Sigmoid colon (tissue), 4 donors: ENCODE measurements around the gene ACY1.

Experiments
- CTCF ChIP-seq, 4 experiments: fragments of 450-650 bp in 3 of 4; fragments of 200-600 bp in 1 of 4; IDR thresholded peaks; one replicate each; pipeline ENCODE4 v1.5.1; 2016 to 2019; ENCODE audit warnings: antibody characterized with exemption in 4 of 4, mild to moderate bottlenecking in 3 of 4, moderate library complexity in 2 of 4
- EP300 ChIP-seq, 4 donors: sonication (generic); formaldehyde crosslinking; IDR thresholded peaks; one replicate each; pipeline ENCODE4 v1.6.1; 2017; ENCODE audit warnings: antibody characterized with exemption in 4 of 4
- POLR2A ChIP-seq, 2 donors: fragments of 450-650 bp; IDR thresholded peaks; one replicate each; pipeline ENCODE4 v1.6.1; 2016; ENCODE audit warnings: antibody characterized with exemption in 2 of 2, mild to moderate bottlenecking in 2 of 2, moderate library complexity in 2 of 2
- POLR2AphosphoS5 ChIP-seq, 4 donors: sonication (generic); formaldehyde crosslinking; IDR thresholded peaks; one replicate each; pipeline ENCODE4 v1.6.1; 2017; ENCODE audit warnings: antibody characterized with exemption in 4 of 4

GRCh38 chr3:52004163-52004787 is 20.9 kb downstream of the ACY1 start:
- TF ChIP-seq CTCF (IDR thresholded peaks at IDR 0.05), result peak in 3 of 4 experiments; percentile 12 to 35 (median 17)
- no peak for TF ChIP-seq EP300 (IDR thresholded peaks at IDR 0.05)
- no peak for TF ChIP-seq POLR2AphosphoS5 (IDR thresholded peaks at IDR 0.05)
- no peak for TF ChIP-seq POLR2A (IDR thresholded peaks at IDR 0.05)
